T-helper 22 cell (primary cell): ENCODE data around the gene DENND10.
"Not testable (repeated sequence)": the region's sequence is repeated elsewhere in the genome, so short reads cannot be mapped to it uniquely, and the experiment has no call there.

Experiments used
- DNase-seq: peaks from one replicate; pipeline ENCODE4 v3.0.0-alpha.2; 2020; ENCODE audit warnings: low read depth

Gene DENND10, protein sequence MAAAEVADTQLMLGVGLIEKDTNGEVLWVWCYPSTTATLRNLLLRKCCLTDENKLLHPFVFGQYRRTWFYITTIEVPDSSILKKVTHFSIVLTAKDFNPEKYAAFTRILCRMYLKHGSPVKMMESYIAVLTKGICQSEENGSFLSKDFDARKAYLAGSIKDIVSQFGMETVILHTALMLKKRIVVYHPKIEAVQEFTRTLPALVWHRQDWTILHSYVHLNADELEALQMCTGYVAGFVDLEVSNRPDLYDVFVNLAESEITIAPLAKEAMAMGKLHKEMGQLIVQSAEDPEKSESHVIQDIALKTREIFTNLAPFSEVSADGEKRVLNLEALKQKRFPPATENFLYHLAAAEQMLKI

DNA sequence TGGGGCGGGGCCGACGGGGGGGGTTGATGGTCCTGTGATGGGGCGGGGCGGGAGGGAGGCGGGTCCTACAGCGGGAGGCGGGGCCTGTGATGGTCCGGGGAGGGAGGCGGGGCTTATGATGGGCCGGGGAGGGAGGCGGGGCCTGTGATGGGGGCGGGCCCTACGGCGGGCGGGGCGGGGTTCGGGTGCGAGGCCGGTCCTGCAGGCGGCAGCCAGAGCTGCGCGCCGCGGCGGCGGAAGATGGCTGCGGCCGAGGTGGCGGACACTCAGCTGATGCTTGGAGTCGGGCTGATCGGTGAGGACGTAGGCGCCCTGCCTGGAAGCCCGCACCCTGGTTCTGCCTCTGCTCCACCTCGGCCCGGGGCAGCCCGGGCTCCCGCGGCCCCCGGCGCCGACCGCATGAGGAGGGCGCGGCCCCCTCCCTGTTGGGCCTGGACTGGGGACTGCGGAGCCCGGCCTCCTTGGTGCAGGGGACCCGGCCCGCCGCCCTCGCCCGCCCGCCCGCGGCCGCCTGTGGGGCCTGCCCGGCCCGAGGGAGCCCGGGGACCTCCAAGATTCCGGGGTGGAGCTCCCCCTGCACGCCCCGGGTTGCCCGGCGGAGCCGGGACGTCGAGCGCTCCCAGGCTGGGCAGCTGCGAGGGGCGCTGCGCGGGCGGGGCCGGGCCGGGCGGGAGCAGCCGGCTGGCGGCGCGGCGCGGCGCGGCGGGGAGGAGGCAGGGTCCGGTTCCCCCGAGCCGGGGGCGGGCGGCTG is at the start of gene DENND10:
Gene DENND10 (plus strand): TSS at position 211 of the 751 bp plus-strand sequence. CDS start 30 bp downstream, at position 241.
- peak; percentile 65 for DNase-seq

- DNase-seq: no peak
Observed at GRCh38 chr10:119055472-119055871, 48.4 kb upstream of the DENND10 start.

DNA sequence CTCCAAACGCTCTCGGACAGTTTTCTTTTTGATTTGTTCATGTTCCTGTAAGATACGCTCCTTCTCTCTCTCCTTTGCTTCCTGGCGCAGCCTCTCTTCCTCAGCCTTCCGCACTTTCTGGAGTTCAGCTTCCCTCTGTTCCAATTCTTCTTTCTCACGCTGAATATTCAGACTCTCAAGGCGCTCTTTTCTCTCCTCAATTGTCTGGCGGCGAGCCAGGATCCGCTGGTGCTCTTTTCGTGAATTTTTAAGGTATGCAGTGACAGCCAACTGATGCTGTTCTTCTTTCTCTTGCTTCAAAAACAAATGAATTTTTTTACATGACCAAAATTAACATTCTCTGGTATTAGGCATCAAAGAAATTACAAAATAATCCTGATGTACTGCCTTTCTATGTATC is 45.9 kb upstream of the DENND10 start:
- no peak for DNase-seq

GRCh38 chr10:119059557-119059956 is 44.4 kb upstream of the DENND10 start:
- DNase-seq: no peak

DNA sequence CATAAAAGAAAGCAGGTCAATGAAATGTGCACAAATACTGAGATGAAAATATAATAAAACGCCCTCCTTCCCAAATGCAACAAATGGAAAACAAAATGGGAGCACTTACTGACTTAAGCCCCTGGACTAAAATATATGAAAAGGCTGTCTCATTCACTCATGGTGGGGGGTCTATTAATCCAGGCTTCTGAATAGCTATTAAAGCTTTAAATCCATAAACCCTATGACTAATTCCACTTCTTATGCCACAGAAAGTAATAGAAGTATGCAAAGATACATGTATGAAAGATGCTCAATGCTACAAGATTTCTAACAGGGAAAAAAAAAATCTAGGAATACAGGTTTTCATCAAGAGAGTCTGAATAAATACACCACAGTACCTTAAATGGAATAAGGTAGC is 43.8 kb upstream of the DENND10 start:
- no peak for DNase-seq

DNA sequence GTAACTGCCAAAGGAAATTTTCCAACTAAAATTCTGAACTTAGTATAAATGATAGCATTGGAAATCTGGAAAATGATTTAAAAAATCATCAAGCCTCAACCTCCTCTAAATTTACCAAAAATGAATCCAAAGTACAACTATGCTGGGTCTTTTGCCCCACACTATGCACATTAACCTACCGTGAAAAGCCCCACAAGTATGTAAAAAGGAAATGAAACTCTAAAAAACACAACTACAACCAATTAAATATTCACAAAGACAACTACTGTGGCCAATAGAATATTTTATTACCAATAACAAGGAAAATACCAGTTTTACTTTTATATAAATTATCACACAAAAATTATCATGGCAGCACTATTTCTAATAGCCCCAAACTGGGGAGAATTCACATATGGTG is 42.6 kb upstream of the DENND10 start:
- DNase-seq: no peak

DNA sequence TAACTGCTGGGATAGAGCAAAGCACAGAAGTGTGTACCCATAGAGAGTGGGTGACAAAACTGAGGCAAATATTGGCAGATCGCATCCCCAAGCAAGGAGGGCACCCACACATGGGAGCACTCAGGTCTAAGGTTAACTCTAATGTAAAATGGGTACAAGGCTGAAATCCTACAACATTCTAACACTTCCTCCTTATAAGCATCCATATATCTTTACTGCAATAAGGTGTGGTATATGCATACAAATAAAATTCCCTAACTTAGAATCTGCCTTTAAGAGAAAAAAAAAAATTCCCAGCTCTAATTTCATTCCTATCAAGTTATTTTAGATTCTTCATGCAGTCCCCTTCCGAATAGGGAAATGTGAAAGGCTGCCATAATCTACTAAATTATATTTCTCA is 42.0 kb upstream of the DENND10 start:
- no peak for DNase-seq

GRCh38 chr10:119070395-119071165 is 33.3 kb upstream of the DENND10 start:
- no peak for DNase-seq

DNA sequence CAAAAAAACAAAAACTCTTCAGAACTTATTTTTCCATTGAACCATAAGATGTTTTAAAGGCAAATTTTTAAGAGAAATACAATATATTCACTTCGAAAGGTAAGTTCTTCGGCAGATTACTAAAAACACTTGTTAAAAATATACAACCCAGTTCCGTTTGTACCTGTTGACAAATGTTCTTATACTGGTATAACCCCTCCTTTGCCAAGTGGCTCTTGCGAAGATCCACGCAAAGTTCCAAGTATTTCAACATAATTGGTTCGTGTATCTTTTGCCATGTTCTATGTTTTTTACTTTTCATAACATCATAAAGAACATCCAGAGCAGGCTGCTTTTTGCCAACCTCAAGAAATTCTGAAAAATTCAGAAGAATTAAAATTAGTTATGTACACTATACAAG is 30.3 kb upstream of the DENND10 start:
- DNase-seq: no peak

DNA sequence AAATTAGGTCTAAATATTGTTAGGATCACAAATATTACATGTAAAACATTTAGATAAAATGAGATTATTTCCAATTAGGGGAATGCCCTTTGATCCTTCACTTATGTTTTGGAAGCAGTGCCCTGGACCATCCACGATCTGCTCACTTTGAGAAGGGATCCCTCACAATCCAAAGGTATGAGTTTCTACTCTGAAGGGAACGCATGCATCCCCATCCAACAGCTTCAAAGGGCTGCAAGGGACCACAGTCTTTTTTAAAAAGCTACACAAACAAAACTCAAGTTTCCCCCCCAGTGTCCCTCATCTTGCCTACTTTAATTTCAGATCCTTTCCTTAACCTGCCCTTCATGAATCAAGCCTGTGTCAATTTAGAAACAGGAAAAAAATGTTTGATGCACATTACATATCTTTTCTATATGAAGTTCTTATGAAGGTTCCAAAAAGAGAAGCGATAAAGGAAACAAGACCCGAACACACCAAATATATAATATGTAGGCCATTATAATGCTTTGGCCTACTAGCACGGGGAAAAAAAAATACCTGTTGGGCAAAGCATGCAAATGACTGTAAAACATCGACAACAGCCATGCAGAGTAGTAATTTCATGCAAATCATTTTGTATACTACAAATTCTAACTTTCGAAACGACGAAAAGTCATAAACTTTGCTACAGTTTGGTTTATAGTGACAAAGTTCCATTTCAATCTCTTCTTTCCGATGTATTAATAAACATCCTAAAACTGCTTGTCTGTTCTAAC is 25.3 kb upstream of the DENND10 start:
- DNase-seq: no peak

DNA sequence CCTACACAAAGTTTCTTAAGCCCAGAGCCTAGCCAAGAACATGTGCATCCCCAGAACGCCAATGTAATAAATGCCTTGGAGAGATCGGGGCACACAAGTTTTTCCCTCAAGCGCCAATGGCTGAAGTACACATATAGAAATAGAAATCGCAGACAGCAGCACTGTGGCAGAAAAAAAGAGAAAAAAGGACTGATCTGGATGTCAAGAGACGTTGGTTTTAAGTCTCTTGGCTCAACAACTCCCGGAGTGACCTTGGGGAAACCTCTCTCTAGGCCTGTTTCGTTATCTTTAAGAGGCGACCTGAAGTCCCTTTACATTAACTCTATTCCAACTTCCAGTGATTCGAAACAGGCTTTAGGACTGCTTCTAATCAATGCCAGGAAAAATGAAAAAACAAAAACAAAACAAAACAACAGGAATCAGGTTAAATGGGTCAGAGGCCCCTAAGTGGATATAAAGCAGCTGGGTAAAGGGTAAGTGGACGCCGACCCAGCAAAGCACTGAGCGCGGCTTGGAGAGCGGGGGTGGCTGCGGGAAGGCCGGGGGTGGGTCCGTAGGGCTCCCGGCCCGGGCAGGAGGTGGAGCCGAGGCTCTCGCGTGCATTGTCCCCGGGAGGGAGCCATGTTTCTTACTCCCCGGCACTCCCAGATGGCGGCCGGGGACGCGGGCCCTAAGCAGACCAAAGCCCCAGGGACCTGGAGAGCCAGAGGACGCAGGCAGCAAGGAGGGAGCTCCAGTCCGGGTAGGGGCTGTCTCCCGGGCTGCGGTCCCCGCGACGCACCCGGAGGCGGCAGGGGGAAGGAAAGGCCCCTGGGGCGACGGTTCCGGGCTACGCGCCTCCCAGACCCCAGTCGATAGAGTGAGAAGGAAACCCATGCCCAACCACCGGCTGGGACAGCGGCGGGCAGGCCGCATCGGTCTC is 24.1 kb upstream of the DENND10 start:
- DNase-seq: peak; percentile 40

GRCh38 chr10:119080521-119081259 is 23.2 kb upstream of the DENND10 start, which contains the start of gene EIF3A:
TSS of gene EIF3A (minus strand) at chr10:119080817. CDS start at chr10:119080676, 141 bp downstream.
- peak; percentile 80 for DNase-seq

DNA sequence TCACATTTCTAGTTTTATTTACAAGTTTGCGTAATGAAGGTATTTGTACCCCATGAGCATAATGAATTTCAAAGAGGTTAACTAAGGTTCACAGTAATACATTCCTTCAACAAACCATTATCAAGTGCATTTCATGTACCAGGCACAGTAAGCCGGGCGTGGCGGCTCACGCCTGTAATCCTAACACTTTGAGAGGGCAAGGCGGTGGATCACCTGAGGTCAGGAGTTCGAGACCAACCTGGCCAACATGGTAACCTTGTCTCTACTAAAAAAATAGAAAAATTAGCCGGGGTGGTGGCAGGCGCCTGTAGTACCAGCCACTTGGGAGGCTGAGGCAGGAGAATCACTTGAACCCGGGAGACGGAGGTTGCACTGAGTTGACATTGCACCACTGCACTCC is 19.0 kb upstream of the DENND10 start:
- DNase-seq: no peak

- DNase-seq: no peak
Observed at GRCh38 chr10:119087271-119087882, 16.5 kb upstream of the DENND10 start.

DNA sequence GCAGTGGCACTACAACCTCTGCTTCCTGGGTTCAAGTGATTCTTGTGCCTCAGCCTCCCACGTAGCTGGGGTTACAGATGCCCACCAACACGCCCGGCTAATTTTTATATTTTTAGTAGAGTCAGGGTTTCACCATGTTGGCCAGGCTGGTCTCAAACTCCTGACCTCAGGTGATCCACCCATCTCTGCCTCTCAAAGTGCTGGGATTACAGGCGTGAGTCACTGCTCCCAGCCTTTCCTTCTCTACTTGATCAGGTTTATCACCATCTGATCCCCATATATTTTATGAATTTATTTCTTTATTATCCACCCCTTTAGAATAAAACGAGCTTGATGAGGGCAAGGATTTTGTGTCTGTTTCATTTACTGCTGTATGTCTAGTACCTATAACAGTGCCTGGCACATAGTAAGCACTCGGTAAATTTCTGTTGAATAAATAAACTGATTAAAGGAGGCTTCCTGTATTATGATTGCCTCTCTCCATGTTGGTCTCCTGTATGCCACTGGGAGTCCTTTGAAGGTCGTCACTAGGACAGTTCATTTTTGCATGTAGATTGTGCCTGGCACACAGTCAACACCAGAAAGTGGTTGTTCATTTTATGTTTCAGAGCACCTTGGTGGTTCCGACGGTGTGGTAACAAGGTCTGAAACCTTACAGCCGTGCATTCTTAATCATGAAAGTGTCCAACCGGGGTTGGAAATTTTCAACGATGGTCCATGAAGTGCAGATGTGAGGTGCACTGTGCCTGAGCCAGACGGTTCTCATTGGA is 13.7 kb upstream of the DENND10 start:
- peak; percentile 46 for DNase-seq

- DNase-seq: peak; percentile 58
Observed at GRCh38 chr10:119090968-119091367, 12.9 kb upstream of the DENND10 start.

GRCh38 chr10:119095640-119096039 is 8.3 kb upstream of the DENND10 start:
- DNase-seq: no peak

DNA sequence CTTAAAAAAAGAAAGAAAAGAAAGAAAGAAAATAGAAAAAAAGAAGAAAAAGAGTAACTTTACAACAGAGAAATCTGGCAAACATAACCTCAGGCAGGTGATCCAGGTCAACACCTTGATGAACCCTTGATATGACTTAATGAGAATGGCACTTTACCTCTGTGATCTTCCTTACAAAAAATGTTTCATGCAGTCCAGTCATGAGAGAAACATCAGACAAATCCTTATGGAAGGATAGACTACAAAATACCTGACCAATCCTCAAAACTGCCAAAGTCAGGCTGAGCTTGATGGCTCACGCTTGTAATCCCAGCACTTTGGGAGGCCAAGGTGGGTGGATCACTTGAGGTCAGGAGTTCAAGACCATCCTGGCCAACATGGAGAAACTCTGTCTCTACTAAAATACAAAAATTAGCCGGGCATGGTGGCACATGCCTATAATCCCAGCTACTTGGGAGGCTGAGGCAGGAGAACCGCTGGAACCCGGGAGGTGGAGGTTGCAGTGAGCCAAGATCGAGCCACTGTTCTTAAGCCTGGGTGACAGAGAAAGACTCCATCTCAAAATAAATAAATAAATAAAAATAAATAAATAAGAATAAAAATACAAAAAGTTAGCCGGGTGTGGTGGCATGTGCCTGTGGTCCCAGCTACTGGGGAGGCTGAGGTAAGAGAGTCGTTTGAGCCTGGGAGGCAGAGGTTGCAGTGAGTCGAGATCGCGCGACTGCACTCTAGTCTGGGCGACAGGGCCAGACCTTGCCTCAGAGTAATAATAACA is 7.1 kb upstream of the DENND10 start:
- not testable (repeated sequence) for DNase-seq
